WTC11 (cell line): Measurements from ENCODE around the gene NR3C2. TPM values are rescaled to one million over a fixed set of nuclear protein-coding genes. Genes with fewer than 3 reads are reported as not detected.

ENCODE experiments used
- ATAC-seq: fragments of 200-7000 bp; cut with Tn5 transposase; 2 replicates; pipeline ENCODE4 v1.10.0; 2021; ENCODE audit warnings: mild to moderate bottlenecking, moderate library complexity
- CTCF ChIA-PET: fragments of 300-600 bp; sonication (Branson Sonifier 250); formaldehyde crosslinking; loops from one replicate; lab custom pipeline; 2021; ENCODE audit warnings: antibody characterized with exemption; lab: Charles Lee
- POLR2A ChIA-PET: fragments of 350-600 bp; sonication (Branson Sonifier 250); formaldehyde crosslinking; loops from one replicate; lab custom pipeline; 2021; ENCODE audit warnings: antibody characterized with exemption; lab: Charles Lee
- DNase-seq: peaks from one replicate; pipeline ENCODE4 v3.0.0; 2021; ENCODE audit warnings: low spot score
- H3K27ac Mint-ChIP-seq: 2 replicates; pipeline ENCODE4 v1.8.0; 2021; ENCODE audit warnings: mixed read lengths
- H3K27me3 Mint-ChIP-seq: 2 replicates; pipeline ENCODE4 v1.8.0; 2021; ENCODE audit warnings: low read depth, mild to moderate bottlenecking, moderate library complexity, mixed read lengths
- H3K36me3 Mint-ChIP-seq: 2 replicates; pipeline ENCODE4 v1.8.0; 2021; ENCODE audit warnings: mixed read lengths
- H3K4me1 Mint-ChIP-seq: 2 replicates; pipeline ENCODE4 v1.8.0; 2022; ENCODE audit warnings: mixed read lengths
- H3K4me3 Mint-ChIP-seq: 2 replicates; pipeline ENCODE4 v1.8.0; 2021; ENCODE audit warnings: mild to moderate bottlenecking, moderate library complexity, mixed read lengths
- H3K9me3 Mint-ChIP-seq: 2 replicates; pipeline ENCODE4 v1.8.0; 2021; ENCODE audit warnings: mixed read lengths
- AFF4 ChIP-seq: sonication (generic); formaldehyde crosslinking; IDR thresholded peaks from 2 replicates; pipeline ENCODE4 v1.8.1; 2023; ENCODE audit warnings: mild to moderate bottlenecking, missing genetic modification reagents, borderline replicate concordance
- ATF1 ChIP-seq: sonication (generic); formaldehyde crosslinking; IDR thresholded peaks from 2 replicates; pipeline ENCODE4 v1.8.1; 2023; ENCODE audit warnings: mild to moderate bottlenecking, moderate library complexity, missing genetic modification reagents
- EMX1 ChIP-seq: fragments of 250-450 bp; sonication (Bioruptor Pico); IDR thresholded peaks from 2 replicates; pipeline ENCODE4 v1.8.0; 2021; ENCODE audit warnings: mild to moderate bottlenecking
- ERG ChIP-seq: fragments of 250-450 bp; sonication (Bioruptor Pico); IDR thresholded peaks from 2 replicates; pipeline ENCODE4 v1.8.0; 2021; ENCODE audit warnings: mild to moderate bottlenecking
- GRHL2 ChIP-seq: fragments of 250-450 bp; sonication (Bioruptor Pico); IDR thresholded peaks from 2 replicates; pipeline ENCODE4 v1.8.0; 2022; ENCODE audit warnings: mild to moderate bottlenecking, moderate library complexity; ENCODE audit not compliant: insufficient replicate concordance, severe bottlenecking
- MYBL2 ChIP-seq: sonication (generic); formaldehyde crosslinking; IDR thresholded peaks from 2 replicates; pipeline ENCODE4 v1.8.1; 2023; ENCODE audit warnings: mild to moderate bottlenecking, moderate library complexity, missing genetic modification reagents
- NFATC4 ChIP-seq: fragments of 250-450 bp; sonication (Bioruptor Pico); IDR thresholded peaks from 2 replicates; pipeline ENCODE4 v1.9.0; 2021; ENCODE audit warnings: mild to moderate bottlenecking
- NFYB ChIP-seq: sonication (generic); formaldehyde crosslinking; conservative IDR thresholded peaks from 2 replicates; pipeline ENCODE4 v1.8.0; 2022; ENCODE audit warnings: low read depth, missing genetic modification reagents
- NR3C1 ChIP-seq: sonication (generic); formaldehyde crosslinking; conservative IDR thresholded peaks from 2 replicates; pipeline ENCODE4 v1.8.1; 2023; ENCODE audit warnings: low read depth, mild to moderate bottlenecking, missing genetic modification reagents
- RELA ChIP-seq: sonication (generic); formaldehyde crosslinking; IDR thresholded peaks from 2 replicates; pipeline ENCODE4 v1.8.1; 2022; ENCODE audit warnings: missing genetic modification reagents, mild to moderate bottlenecking, borderline replicate concordance
- STAT6 ChIP-seq: sonication (generic); formaldehyde crosslinking; conservative IDR thresholded peaks from 2 replicates; pipeline ENCODE4 v1.8.1; 2023; ENCODE audit warnings: mild to moderate bottlenecking, low read depth, missing genetic modification reagents, moderate library complexity
- TP53 ChIP-seq: sonication (generic); formaldehyde crosslinking; IDR thresholded peaks from 2 replicates; pipeline ENCODE4 v1.8.1; 2023; ENCODE audit warnings: mild to moderate bottlenecking, missing genetic modification reagents
- ZNF121 ChIP-seq: sonication (generic); formaldehyde crosslinking; IDR thresholded peaks from 2 replicates; pipeline ENCODE4 v1.8.0; 2023; ENCODE audit warnings: missing genetic modification reagents
- ZNF416 ChIP-seq: fragments of 250-450 bp; sonication (Bioruptor Pico); IDR thresholded peaks from 2 replicates; pipeline ENCODE4 v1.9.0; 2021; ENCODE audit warnings: mild to moderate bottlenecking, inconsistent platforms
- ZNF425 ChIP-seq: fragments of 250-450 bp; sonication (Bioruptor Pico); conservative IDR thresholded peaks from 2 replicates; pipeline ENCODE4 v1.9.0; 2021; ENCODE audit warnings: mild to moderate bottlenecking
- total RNA-seq: library from RNA; stranded (reverse); gene quantifications from 3 replicates; pipeline ENCODE4 v1.2.3, GENCODE V29; 2021
- TF ChIP-seq, protein P1 (sequence below): sonication (generic); formaldehyde crosslinking; IDR thresholded peaks from 2 replicates; pipeline ENCODE4 v1.8.0; 2022; ENCODE audit warnings: missing genetic modification reagents
- TF ChIP-seq, protein P2 (sequence below): fragments of 250-450 bp; sonication (Bioruptor Pico); IDR thresholded peaks from 2 replicates; pipeline ENCODE4 v2.1.2; 2022; ENCODE audit warnings: mild to moderate bottlenecking, moderate library complexity

NR3C2 gene
- total RNA-seq, 1 experiment from 2014 or later, result 2.8 TPM

- POLR2A ChIA-PET, result no interaction called here
These were observed 187.4 kb downstream of the NR3C2 start for GRCh38 chr4:148254621-148255343.

GRCh38 chr4:148253768-148254167, 188.4 kb downstream of the NR3C2 start:
- peaks cover 14% of the 10 kb centered on the region for H3K4me1 Mint-ChIP-seq
- H3K27ac Mint-ChIP-seq, result no peak overlapping the region
- ChIA-PET POLR2A (no interaction called here), CTCF (no interaction called here)
- H3K27me3 Mint-ChIP-seq, result no peaks in the 10 kb centered on the region
- no peak for TF ChIP-seq ZNF425
- no peak for TF ChIP-seq ZNF121 (CRISPR knock-in tag)
- TF ChIP-seq TP53 (CRISPR knock-in tag), result no peak
- no peak for TF ChIP-seq ZNF416 (CRISPR knock-in tag)
- no peak for TF ChIP-seq AFF4 (CRISPR knock-in tag)
- TF ChIP-seq ERG, result no peak
- TF ChIP-seq NFATC4 (CRISPR knock-in tag), result no peak
- TF ChIP-seq, protein P1, sequence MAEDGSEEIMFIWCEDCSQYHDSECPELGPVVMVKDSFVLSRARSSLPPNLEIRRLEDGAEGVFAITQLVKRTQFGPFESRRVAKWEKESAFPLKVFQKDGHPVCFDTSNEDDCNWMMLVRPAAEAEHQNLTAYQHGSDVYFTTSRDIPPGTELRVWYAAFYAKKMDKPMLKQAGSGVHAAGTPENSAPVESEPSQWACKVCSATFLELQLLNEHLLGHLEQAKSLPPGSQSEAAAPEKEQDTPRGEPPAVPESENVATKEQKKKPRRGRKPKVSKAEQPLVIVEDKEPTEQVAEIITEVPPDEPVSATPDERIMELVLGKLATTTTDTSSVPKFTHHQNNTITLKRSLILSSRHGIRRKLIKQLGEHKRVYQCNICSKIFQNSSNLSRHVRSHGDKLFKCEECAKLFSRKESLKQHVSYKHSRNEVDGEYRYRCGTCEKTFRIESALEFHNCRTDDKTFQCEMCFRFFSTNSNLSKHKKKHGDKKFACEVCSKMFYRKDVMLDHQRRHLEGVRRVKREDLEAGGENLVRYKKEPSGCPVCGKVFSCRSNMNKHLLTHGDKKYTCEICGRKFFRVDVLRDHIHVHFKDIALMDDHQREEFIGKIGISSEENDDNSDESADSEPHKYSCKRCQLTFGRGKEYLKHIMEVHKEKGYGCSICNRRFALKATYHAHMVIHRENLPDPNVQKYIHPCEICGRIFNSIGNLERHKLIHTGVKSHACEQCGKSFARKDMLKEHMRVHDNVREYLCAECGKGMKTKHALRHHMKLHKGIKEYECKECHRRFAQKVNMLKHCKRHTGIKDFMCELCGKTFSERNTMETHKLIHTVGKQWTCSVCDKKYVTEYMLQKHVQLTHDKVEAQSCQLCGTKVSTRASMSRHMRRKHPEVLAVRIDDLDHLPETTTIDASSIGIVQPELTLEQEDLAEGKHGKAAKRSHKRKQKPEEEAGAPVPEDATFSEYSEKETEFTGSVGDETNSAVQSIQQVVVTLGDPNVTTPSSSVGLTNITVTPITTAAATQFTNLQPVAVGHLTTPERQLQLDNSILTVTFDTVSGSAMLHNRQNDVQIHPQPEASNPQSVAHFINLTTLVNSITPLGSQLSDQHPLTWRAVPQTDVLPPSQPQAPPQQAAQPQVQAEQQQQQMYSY, result no peak
- no peak for TF ChIP-seq MYBL2 (CRISPR knock-in tag)
- no peak for TF ChIP-seq EMX1 (CRISPR knock-in tag)
- TF ChIP-seq, protein P2, sequence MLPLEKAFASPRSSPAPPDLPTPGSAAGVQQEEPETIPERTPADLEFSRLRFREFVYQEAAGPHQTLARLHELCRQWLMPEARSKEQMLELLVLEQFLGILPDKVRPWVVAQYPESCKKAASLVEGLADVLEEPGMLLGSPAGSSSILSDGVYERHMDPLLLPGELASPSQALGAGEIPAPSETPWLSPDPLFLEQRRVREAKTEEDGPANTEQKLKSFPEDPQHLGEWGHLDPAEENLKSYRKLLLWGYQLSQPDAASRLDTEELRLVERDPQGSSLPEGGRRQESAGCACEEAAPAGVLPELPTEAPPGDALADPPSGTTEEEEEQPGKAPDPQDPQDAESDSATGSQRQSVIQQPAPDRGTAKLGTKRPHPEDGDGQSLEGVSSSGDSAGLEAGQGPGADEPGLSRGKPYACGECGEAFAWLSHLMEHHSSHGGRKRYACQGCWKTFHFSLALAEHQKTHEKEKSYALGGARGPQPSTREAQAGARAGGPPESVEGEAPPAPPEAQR (CRISPR knock-in tag), result no peak
- no peak for TF ChIP-seq STAT6 (CRISPR knock-in tag)
- no peak for TF ChIP-seq GRHL2 (CRISPR knock-in tag)
- no peak for TF ChIP-seq NFYB (CRISPR knock-in tag)
- no peak for TF ChIP-seq RELA (CRISPR knock-in tag)
- no peak for TF ChIP-seq NR3C1 (CRISPR knock-in tag)
- DNase-seq, result no peak
- H3K4me3 Mint-ChIP-seq, result no peak overlapping the region
- H3K36me3 Mint-ChIP-seq, result no peaks in the 10 kb centered on the region
- no peaks in the 10 kb centered on the region; the same call in 1 of the 2 replicates for H3K9me3 Mint-ChIP-seq
- no peak for ATAC-seq

More at GRCh38 chr4:148254621-148255343, 187.4 kb downstream of the NR3C2 start:
- Mint-ChIP-seq H3K27ac (no peak overlapping the region), H3K4me1 (peaks cover 5% of the 10 kb centered on the region), H3K36me3 (no peaks in the 10 kb centered on the region), H3K9me3 (no peaks in the 10 kb centered on the region; the same call in 1 of the 2 replicates), H3K4me3 (no peak overlapping the region), H3K27me3 (no peaks in the 10 kb centered on the region)
- TF ChIP-seq ATF1 (CRISPR knock-in tag), result no peak
- ATAC-seq (no peak), DNase-seq (no peak)
- CTCF ChIA-PET, result no interaction called here
